HG02763 (cell line): ENCODE measurements around the gene ZFYVE28.

Experiments
- ATAC-seq: cut with Tn5 transposase; IDR thresholded peaks from one replicate; pipeline ENCODE4 v1.9.1; 2021; ENCODE audit warnings: mild to moderate bottlenecking, moderate library complexity; ENCODE audit not compliant: unreplicated experiment

The ZFYVE28 gene

DNA sequence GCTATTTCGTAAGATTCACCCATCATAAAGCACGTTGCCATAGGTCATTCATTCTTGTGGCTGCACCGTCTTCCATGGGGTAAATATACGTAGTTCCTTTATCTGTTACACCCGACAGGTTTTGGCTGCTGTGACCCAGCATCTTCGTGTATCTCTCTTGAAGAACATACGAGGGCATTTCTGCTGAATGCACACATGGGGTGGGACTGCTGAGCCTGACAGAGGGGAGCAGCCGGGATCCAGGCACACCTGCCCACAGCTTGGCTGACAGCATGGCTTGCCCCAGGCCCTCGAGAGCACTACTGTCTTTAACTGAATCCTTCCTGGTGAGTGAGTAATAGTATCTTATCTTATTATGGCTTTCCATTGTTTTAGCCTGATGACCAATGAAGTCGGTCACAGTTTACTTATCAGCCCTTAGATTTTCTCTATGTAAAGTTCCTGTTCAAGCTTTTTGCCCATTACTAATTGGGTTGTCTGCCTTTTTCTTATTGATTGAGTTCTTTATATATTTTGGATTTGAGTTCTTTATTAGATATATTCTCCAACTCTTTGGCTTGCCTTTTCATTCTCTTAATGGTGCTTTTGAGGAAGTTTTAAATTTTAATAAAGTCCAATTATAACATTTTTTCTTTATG lies 111.6 kb downstream of the ZFYVE28 start:
- no peak for ATAC-seq

DNA sequence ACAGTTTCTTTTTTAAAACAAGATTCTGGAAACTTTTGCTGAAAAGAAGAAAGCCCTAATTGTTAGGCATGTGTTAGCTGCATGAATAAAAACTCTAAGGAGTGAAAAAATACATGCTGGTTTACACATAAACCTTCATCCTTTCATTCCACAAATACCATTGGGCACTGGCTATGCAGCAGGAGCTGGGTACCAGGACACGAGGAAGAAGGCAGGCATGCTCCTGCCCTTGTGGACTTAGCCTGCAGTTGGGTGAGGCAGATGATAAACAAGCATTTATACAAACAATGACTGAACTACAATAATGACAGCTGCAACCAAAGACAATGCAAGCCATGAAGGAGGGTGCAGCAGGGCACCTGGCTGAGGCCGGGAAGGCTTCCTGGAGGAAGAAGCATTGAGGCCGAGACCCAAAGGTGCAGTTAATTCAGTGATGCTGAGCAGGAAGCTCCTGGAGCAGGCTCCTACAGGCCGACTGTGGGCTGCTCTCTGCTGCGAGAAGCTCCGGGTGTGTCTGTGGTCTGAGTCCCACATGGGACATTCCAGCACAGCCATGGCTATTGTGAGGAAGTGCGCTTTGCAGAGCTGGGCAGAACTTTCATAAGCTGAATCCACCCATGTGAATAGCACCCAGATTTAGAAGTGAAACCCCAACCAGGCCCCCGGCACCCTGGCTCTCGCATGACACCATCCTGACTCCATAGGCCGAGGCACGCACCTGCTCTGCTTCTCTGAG lies 112.5 kb downstream of the ZFYVE28 start:
- ATAC-seq: no peak

- ATAC-seq: no peak
Measured at GRCh38 chr4:2304877-2305561, 113.4 kb downstream of the ZFYVE28 start.

GRCh38 chr4:2304321-2304876 lies 114.0 kb downstream of the ZFYVE28 start:
- no peak for ATAC-seq

GRCh38 chr4:2303686-2304320 lies 114.6 kb downstream of the ZFYVE28 start:
- no peak for ATAC-seq

DNA sequence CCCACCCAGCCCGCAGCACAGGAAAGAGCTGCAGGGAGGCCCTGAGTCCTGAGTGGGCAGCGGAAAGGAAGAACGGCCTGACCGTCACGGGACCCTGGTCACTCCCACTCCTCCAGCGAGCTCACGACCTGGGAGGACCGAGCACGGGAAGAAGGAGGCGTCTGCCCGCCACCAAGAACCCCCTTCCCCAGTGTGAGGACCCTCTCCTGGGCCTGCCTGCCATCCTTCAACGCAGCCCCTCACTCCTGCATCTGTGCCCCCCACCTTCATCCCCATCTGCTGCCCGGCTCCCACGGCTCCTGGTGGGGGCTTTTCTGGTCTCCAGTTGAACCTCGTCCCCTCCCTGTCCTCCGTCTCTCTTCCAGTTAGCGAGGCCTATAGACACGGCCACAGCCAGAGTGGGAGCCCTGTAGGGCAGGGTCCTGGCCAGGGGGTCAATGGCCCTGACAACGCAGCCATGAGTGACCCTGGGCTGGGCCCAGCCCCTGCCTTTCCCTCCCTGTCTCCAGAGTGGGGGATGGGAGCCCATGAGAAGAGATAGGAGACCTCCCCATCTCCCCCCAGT lies 115.2 kb downstream of the ZFYVE28 start:
- no peak for ATAC-seq

- no peak for ATAC-seq
Measured at GRCh38 chr4:2302387-2303119, 115.9 kb downstream of the ZFYVE28 start.

- no peak for ATAC-seq
Measured at GRCh38 chr4:2301806-2302205, 116.6 kb downstream of the ZFYVE28 start.

DNA sequence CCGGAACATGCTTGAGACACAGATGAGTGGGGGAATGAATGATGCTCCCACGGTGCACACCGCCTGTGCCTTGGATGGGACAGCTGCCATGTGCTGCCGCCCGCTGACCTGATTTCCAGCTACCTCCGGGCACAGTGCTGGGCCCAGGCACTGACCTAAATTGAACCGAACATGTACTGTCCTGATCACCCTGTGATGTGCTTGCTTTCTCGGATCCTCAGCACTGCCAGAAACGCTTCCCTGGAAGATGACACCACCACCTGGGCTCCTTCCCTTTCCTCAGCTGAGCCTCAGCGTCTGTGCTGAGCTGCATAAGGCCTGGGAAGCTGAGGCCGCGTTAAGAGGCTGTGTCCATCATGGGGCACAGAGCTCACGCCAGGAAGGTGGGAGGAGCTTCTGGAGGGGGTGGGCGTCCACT lies 117.2 kb downstream of the ZFYVE28 start:
- no peak for ATAC-seq

GRCh38 chr4:2300431-2301224 lies 117.8 kb downstream of the ZFYVE28 start:
- no peak for ATAC-seq

GRCh38 chr4:2299794-2300193 lies 118.7 kb downstream of the ZFYVE28 start:
- ATAC-seq: no peak

- no peak for ATAC-seq
Measured at GRCh38 chr4:2298532-2298991, 119.9 kb downstream of the ZFYVE28 start.

DNA sequence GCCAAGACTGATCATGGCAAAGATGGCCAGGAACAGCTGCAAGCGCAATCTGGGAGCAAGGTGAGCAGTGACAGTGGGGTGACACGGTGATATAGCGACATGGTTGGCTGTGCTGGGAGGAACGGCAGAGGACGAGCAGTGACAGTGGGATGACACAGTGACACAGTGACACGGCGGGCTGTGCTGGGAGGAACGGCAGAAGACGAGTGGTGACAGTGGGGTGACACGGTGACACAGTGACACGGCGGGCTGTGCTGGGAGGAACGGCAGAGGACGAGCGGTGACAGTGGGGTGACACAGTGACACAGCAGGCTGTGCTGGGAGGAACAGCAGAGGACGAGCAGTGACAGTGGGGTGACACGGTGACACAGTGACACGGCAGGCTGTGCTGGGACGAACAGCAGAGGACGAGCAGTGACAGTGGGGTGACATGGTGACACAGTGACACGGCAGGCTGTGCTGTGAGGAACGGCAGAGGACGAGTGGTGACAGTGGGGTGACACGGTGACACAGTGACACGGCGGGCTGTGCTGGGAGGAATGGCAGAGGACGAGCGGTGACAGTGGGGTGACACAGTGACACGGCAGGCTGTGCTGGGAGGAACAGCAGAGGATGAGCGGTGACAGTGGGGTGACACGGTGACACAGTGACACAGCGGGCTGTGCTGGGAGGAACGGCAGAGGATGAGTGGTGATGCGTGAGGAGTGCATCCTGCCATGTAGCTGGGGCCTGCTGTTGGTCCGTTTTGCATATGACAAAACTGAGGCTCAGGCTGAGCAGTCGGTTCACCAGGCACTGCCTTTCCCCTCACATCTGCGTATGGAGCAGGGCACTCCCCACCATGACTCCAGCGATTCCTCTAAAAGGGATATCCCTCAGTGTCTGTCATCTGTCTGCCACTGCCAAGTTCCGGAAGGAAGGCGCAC lies 120.6 kb downstream of the ZFYVE28 start:
- ATAC-seq: no peak

DNA sequence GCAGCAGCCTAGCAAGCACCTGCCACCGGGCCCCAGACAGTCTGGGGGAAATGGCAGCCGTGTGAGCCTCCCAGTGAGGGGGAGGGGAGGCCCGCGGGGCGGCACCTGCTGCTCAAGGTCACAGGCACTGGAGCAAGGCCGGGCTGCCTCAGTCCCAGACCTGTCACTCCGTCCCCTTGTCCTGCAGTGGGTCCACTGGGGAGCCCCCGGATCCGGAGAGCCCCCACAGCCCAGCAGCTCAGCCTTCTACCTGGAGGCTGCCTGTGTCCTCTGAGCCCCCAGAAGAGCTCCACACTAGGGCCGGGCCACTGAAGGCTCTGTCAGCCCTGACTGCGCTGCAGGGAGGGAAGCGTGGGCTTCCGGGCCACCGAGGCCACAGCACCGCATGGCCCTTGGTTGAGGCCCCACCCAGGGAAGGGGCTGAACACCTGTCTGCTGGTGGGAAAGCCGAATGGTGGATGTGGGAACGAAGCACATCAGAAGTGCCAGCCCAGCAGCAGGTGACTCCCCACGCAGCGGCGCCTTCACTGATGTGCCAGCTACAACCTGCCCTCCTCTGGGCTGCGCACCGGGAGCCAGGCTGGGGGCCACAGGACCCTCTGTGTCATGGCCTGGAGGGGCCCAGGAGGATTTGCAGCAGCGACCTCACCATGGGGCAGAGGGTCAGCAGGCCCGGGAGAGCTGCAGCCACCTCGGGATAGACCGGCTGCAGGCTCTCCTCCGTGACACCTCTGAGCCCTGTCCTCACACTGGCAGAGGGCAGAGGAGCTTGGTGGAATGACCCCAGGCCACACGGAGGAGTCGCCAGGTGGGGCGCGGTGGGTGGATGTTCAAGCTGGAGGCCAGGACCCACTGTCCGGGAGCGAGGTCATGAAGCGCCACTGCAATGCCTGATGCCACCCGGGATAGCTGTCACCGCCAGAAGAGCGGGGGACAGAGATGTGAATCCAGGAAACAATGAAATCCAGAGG lies 121.5 kb downstream of the ZFYVE28 start:
- ATAC-seq: no peak

- no peak for ATAC-seq
Measured at GRCh38 chr4:2295900-2296442, 122.5 kb downstream of the ZFYVE28 start.

DNA sequence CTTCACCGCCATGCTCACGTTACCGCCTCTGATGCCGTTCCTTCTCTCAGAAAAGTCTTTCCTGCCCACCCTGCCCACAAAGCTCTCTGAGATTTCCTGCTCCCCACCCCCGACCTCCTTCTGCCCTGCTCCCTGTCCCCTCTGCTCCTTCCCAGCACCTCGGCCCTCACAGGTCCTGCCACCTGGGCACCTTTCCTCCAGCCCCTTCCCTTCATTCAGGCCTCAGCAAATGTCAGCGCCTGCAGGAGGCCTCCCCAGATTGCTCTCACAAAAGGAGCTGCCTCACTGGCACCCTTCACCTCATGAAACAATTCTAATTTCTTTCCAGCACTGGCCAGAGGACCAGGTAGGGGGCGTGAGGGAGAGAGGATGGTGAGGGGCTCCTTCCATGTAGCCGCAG lies 122.9 kb downstream of the ZFYVE28 start:
- no peak for ATAC-seq

GRCh38 chr4:2292646-2293108 lies 125.8 kb downstream of the ZFYVE28 start:
- no peak for ATAC-seq
